Stimulated activated CD8-positive, alpha-beta memory T cell treated with anti-CD3 and anti-CD28 coated beads, Interleukin-2, amount 100 ng/mL, for 1 hour (primary cell): ENCODE results near the gene CDKN3.
"Not testable (repeated sequence)": the region's sequence is repeated elsewhere in the genome, so short reads cannot be mapped to it uniquely, and the experiment has no call there.

Experiments
- DNase-seq, 2 donors: peaks; one replicate each; pipeline ENCODE4 v3.0.0-alpha.2; 2020; ENCODE audit warnings: low read depth in 2 of 2

Gene CDKN3

DNA sequence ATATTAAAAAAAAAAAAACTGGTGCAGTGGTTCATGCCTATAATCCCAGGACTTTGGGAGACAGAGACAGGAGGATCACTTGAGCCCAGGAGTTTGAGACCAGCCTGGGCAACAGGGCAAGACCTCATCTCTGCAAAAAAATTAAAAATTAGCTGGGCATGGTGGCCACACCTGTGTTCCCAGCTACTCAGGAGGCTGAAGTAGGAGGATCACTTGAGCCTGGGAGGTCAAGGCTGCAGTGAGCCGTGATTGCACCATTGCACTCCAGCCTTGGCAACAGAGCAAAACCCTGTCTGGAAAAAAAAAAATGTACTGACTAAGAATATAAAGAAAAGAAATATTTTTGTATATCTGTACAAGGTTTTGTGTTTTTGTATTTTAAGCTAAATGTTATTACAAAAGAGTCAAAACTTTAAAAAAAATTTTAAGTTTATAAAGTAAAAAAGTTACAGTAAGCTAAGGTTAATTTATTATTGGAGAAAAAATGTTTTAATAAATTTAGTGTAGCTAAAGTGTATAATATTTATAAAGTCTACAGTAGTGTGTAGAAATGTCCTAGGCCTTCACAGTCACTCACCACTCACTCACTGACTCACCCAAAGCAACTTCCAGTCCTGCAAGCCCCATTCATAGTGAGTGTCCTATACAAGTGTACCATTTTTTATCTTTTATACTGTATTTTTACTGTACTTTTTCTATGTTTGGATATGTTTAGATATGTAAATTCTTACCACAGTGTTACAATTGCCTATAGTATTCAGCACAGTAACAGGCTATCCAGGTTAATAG lies 60.2 kb downstream of the CDKN3 start:
- DNase-seq = not testable (repeated sequence)

DNA sequence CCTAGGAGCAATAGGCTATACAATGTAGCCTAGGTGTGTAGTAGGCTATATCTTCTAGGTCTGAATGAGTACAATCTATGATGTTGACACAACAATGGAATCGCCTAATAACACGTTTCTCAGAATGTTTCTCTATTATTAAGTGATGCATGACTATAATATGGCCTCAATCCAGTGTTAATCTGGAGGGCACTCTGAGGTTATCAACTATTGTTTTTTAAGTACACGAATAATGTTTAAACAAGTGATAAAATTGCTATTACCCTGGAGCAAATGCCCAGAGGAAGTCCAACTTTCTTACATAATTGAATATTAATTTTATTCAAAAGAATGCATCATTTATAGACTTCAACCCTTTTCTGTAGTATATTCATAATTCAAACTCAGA lies 60.8 kb downstream of the CDKN3 start:
- no peak for DNase-seq

DNA sequence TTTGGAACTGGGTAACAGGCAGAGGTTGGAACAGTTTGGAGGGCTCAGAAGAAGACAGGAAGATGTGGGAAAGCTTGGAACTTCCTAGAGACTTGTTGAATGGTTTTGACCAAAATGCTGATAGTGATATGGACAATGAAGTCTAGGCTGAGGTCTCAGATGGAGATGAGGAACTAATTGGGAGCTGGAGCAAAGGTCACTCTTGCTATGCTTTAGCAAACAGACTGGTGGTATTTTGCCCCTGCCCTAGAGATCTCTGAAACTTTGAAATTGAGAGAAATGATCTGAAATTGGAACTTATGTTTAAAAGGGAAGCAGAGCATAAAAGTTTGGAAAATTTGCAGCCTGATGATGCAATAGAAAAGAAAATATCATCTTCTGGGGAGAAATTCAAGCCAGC lies 61.7 kb downstream of the CDKN3 start:
- not testable (repeated sequence) for DNase-seq

DNA sequence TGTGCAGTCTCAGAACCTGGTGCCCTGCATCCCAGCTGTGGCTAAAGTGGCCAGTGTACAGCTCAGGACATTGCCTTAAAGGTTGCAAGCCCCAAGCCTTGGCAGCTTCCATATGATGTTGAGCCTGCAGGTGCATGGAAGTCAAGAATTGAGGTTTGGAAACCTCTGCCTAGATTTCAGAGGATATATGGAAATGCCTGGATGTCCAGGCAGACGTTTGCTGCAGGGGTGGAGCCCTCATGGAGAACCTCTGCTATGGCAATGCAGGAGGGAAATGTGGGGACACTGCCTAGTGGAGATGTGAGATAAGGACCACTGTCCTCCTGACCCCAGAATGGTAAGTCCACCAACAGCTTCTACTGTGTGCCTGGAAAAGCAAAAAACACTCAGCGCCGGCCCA lies 62.3 kb downstream of the CDKN3 start:
- DNase-seq = no peak

DNA sequence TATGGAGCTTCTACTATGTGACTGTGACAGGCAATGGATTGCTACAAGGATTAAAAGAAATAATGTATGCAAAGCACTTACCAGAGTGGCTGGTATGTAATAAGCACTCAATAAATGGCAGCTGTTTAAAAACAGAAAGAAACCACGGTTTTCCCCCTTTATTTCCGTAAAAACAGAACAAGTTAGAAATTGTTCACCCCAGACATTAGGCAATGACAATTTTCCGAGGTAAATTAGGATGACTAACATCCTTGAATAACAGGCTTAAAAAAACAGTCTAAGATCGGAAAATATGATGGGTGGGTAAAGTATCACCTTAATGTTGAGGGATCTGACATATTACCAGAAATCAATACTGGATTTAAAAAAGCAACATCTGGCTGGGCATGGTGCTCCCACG lies 65.2 kb downstream of the CDKN3 start:
- DNase-seq = no peak

DNA sequence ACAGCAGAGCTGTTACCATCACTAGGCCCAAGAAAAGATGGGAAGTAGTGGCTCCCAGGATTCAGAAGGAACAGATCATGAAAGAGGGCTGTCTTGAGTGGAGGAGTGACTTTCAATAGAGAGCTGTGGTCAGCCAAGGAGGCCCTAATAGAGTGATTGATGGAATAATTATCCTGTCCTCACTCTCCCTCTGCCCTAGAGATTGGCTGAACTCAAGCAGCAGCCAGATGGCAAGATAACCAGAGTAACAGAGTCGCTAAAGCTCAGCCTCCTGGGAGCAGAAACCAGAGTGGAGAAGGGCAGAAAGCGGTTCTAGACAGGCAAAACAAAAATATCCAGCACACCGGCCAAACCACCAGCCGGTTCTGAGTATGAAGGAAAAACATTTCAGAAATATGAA lies 68.8 kb downstream of the CDKN3 start:
- no peak for DNase-seq

DNA sequence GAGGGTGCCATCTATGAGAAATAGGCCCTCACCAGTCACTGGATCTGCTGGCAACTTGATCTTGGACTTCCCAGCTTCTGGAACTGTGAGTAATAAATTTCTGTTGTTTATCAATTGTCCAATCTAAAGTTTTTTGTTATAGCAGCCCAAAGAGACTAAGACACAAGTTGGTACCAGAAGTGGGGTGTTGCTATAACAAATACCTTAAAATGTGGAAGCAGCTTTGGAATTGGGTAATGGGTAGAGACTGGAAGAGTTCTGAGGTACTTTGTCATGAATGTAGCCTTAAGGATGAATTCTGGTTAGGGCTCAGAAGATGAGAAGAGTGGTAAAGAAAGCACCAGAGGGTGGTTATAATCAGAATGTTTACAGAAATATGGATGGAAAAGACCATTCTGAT lies 70.5 kb downstream of the CDKN3 start:
- no peak for DNase-seq
